ENCODE results near the gene RAVER1. TPM values are rescaled to one million over a fixed set of nuclear protein-coding genes. Genes with fewer than 3 reads are reported as not detected.

Gene RAVER1
- total and polyA plus RNA-seq, 2 of the 8 experiments (the other 6 are each of a cell fraction or from before 2014, with no cell fraction given): 5.7 to 70.5 TPM

- no peaks in the 10 kb centered on the region for H3K27me3 ChIP-seq (replicated peaks in 1 of 4; ENCODE audit: control insufficient read depth in 3 of 4, extremely low read depth in 1 of 4, insufficient read depth in 3 of 4, low read length in 3 of 4)
- no peak overlapping the region for H2AK5ac ChIP-seq (ENCODE audit: low read depth, low read length)
- H3K27ac ChIP-seq (ENCODE audit: low read depth, low read length): peak overlapping the region; percentile 11; the same call in 1 of the 2 replicates
- H4K8ac ChIP-seq (ENCODE audit: extremely low read depth, insufficient read depth, low read length): no peak overlapping the region; the same call in 1 of the 2 replicates
- no peak overlapping the region for H2BK15ac ChIP-seq (ENCODE audit: low read length)
- no peak overlapping the region for H2BK120ac ChIP-seq (replicated peaks; ENCODE audit: low read depth, low read length)
- 0 out of 7 replicates have a peak overlapping the region, but pooled peaks of 1 of the 4 experiments have one; percentile 71 for H3K9ac ChIP-seq (replicated peaks in 1 of 4; ENCODE audit: extremely low read depth in 1 of 4, low read depth in 3 of 4, low read length in 3 of 4)
- CTCF ChIA-PET (ENCODE audit: partially characterized antibody): interaction anchor here (0.5 to 2.5 kb wide), 5 partner anchors 54 to 74 kb away, joined by 3 to 11 read pairs (median 3); no protein-coding TSS in a partner anchor
- no peak overlapping the region for H2BK5ac ChIP-seq (ENCODE audit: low read depth, low read length)
- peaks cover 3% of the 10 kb centered on the region; the same call in 1 of the 2 replicates for H3K23me2 ChIP-seq (ENCODE audit: low read depth, low read length)
- no peak overlapping the region; the same call in 1 of the 2 replicates for H3K18ac ChIP-seq (ENCODE audit: extremely low read depth, low read length)
- no peaks in the 10 kb centered on the region for H3K79me2 ChIP-seq (ENCODE audit: control insufficient read depth in 1 of 2, insufficient read depth in 2 of 2, low read length in 2 of 2)
- no peak overlapping the region for H2AFZ ChIP-seq (ENCODE audit: low read length)
- no peak overlapping the region for H3K14ac ChIP-seq (ENCODE audit: insufficient read length)
- no peaks in the 10 kb centered on the region; a peak in 1 of 7 replicates for H3K4me1 ChIP-seq (replicated peaks in 1 of 4; ENCODE audit: control insufficient read depth in 3 of 4, insufficient read depth in 4 of 4, low read length in 3 of 4)
- peaks cover 9 to 32% (median 23%) of the 10 kb centered on the region in 4 experiments for H3K36me3 ChIP-seq (ENCODE audit: control insufficient read depth in 2 of 4, insufficient read depth in 4 of 4, low read length in 3 of 4)
- H4K20me1 ChIP-seq (replicated peaks in 1 of 2; ENCODE audit: control insufficient read depth in 1 of 2, insufficient read depth in 2 of 2, low read length in 2 of 2): no peaks in the 10 kb centered on the region
- no peak overlapping the region for H3K56ac ChIP-seq (replicated peaks; ENCODE audit: insufficient read length, low read depth, low read length)
- no peak overlapping the region for H3K23ac ChIP-seq (ENCODE audit: insufficient read length)
- peak overlapping the region in 1 of 2 experiments; percentile 79; a peak in 3 of 4 replicates for H3K4me2 ChIP-seq (ENCODE audit: insufficient read depth in 1 of 2, low read depth in 2 of 2, low read length in 2 of 2)
- H2BK12ac ChIP-seq (ENCODE audit: low read depth, low read length): no peak overlapping the region
- WGBS, 2 experiments (ENCODE audit: extremely low coverage in 1 of 2, insufficient coverage in 1 of 2, insufficient read length in 1 of 2, insufficient replicate concordance in 2 of 2, low coverage in 1 of 2, low lambda C conversion rate in 2 of 2, missing lambda C conversion rate in 1 of 2): 84% methylated on average over 10 of the region's 19 CpGs; no CpG with 5 or more reads in 1 of the 2 experiments
- no peak overlapping the region for H4K91ac ChIP-seq (replicated peaks; ENCODE audit: insufficient read length, low read length)
- H3K9me3 ChIP-seq (ENCODE audit: insufficient read depth in 2 of 2, low read depth in 1 of 2, low read length in 1 of 2): no peaks in the 10 kb centered on the region
- H3K4ac ChIP-seq (replicated peaks; ENCODE audit: insufficient read length, low read depth, low read length): no peak overlapping the region
- POLR2A ChIA-PET (ENCODE audit: partially characterized antibody): interaction anchor here (1.1 to 11.4 kb wide), 7 partner anchors 8 to 51 kb away, joined by 3 to 104 read pairs (median 5); partner anchors contain the start of genes ICAM5 and RAVER1
- H3K4me3 ChIP-seq (ENCODE audit: extremely low read depth in 1 of 4, insufficient read depth in 2 of 4, low read depth in 3 of 4, low read length in 4 of 4): peak overlapping the region in 1 of 4 experiments; percentile 91; a peak in 2 of 8 replicates
- H4K5ac ChIP-seq (ENCODE audit: insufficient read length, low read depth, low read length): no peak overlapping the region
- DNase-seq (ENCODE audit: low read depth in 1 of 2, low spot score in 2 of 2): no peak
- no peak overlapping the region for H2BK20ac ChIP-seq (ENCODE audit: low read length)
- no peak for FAIRE-seq
- TF ChIP-seq RAD21 (IDR thresholded peaks at IDR 0.05 in 1 of 2, conservative IDR thresholded peaks at IDR 0.05 in 1 of 2; ENCODE audit: low read depth in 2 of 2, low read length in 2 of 2): no peak
- no peak for TF ChIP-seq SRF (IDR thresholded peaks at IDR 0.05; ENCODE audit: low read depth, low read length)
- TF ChIP-seq CHD2 (IDR thresholded peaks at IDR 0.05; ENCODE audit: low read length): no peak
- TF ChIP-seq KDM5A (IDR thresholded peaks at IDR 0.05; ENCODE audit: low read length): no peak
- TF ChIP-seq CBX8 (IDR thresholded peaks at IDR 0.05; ENCODE audit: borderline replicate concordance, low read depth, low read length): no peak
- no peak for TF ChIP-seq SIN3A (conservative IDR thresholded peaks at IDR 0.05 in 1 of 2, IDR thresholded peaks at IDR 0.05 in 1 of 2; ENCODE audit: low read depth in 1 of 2, low read length in 2 of 2)
- no peak for TF ChIP-seq EP300 (IDR thresholded peaks at IDR 0.05; ENCODE audit: borderline replicate concordance in 1 of 2, low read depth in 2 of 2, low read length in 2 of 2)
- no peak for TF ChIP-seq SUZ12 (IDR thresholded peaks at IDR 0.05; ENCODE audit: low read length)
- no peak for TF ChIP-seq GABPA (IDR thresholded peaks at IDR 0.05; ENCODE audit: borderline replicate concordance, insufficient read depth, low read length)
- TF ChIP-seq NRF1 (IDR thresholded peaks at IDR 0.05; ENCODE audit: low read depth, low read length): no peak
- no peaks in the 10 kb centered on the region; the same call in 1 of the 2 replicates for H3K79me1 ChIP-seq (ENCODE audit: low read depth, low read length)
Observed at GRCh38 chr19:10316229-10317044, 16.9 kb downstream of the RAVER1 start.

All from H1 (cell line).